Vagina (tissue), 2 donors: ENCODE results near the gene RAP1A.

Experiments
- CTCF ChIP-seq, 3 experiments: fragments of 450-650 bp in 2 of 3; fragments of 200-600 bp in 1 of 3; sonication (generic) in 1 of 3; IDR thresholded peaks; one replicate each; pipeline ENCODE4 v1.5.1; 2017 to 2019; ENCODE audit warnings: antibody characterized with exemption in 3 of 3, mild to moderate bottlenecking in 2 of 3, moderate library complexity in 2 of 3
- POLR2A ChIP-seq, 2 donors: fragments of 450-650 bp; IDR thresholded peaks; one replicate each; pipeline ENCODE4 v1.6.1; 2017; ENCODE audit warnings: antibody characterized with exemption in 2 of 2, mild to moderate bottlenecking in 2 of 2, moderate library complexity in 2 of 2
- POLR2AphosphoS5 ChIP-seq, 2 donors: sonication (generic); formaldehyde crosslinking; IDR thresholded peaks; one replicate each; pipeline ENCODE4 v1.9.0; 2017; ENCODE audit warnings: antibody characterized with exemption in 2 of 2, mild to moderate bottlenecking in 2 of 2, low read depth in 1 of 2; ENCODE audit not compliant: insufficient read depth in 1 of 2

GRCh38 chr1:111754984-111755330 is 135.4 kb downstream of the RAP1A start:
- TF ChIP-seq POLR2A (IDR thresholded peaks at IDR 0.05), result no peak
- no peak for TF ChIP-seq CTCF (IDR thresholded peaks at IDR 0.05)
- TF ChIP-seq POLR2AphosphoS5 (IDR thresholded peaks at IDR 0.05; ENCODE audit: insufficient read depth in 1 of 2, low read depth in 1 of 2), result no peak
